HCT116 (cell line): Measurements from ENCODE around the gene BRAP. TPM values are rescaled to one million over a fixed set of nuclear protein-coding genes. Genes with fewer than 3 reads are reported as not detected.
"Not testable (repeated sequence)": the region's sequence is repeated elsewhere in the genome, so short reads cannot be mapped to it uniquely, and the experiment has no call there.

ENCODE experiments used
- ATAC-seq: fragments of 200-7000 bp; cut with Tn5 transposase; 2 replicates; pipeline ENCODE4 v1.9.1; 2020; ENCODE audit warnings: mild to moderate bottlenecking, moderate library complexity
- BruUV-seq: library from RNA; stranded (reverse); fragments of 400-500 nt; replicated peaks from 2 replicates; lab custom pipeline; 2021; lab: Mats Ljungman, UMichigan
- CTCF ChIA-PET: fragments of 300-600 bp; sonication (Branson Sonifier 250); formaldehyde crosslinking; loops from one replicate; lab custom pipeline; 2021; ENCODE audit warnings: antibody characterized with exemption; lab: Charles Lee
- POLR2A ChIA-PET: fragments of 300-600, 350-600 bp; sonication (Branson Sonifier 250); formaldehyde crosslinking; loops from one replicate; lab custom pipeline; 2021; ENCODE audit warnings: antibody characterized with exemption; lab: Charles Lee
- RAD21 ChIA-PET, 2 experiments: fragments of 300-600 bp; sonication (Branson Sonifier 250); formaldehyde crosslinking; loops; one replicate each; lab custom pipeline; 2023; ENCODE audit warnings: low total read pairs in 2 of 2; ENCODE audit not compliant: uncharacterized antibody in 2 of 2, unreplicated experiment in 2 of 2, low non-redundant PET in 1 of 2; lab: Charles Lee
- DNase-seq: peaks from one replicate; pipeline ENCODE4 v3.0.0-alpha.2; 2010; ENCODE audit warnings: low read depth, low spot score
- H2AFZ ChIP-seq: fragments of 200-600 bp; shearing (Covaris generic), sonication (generic); 2 replicates; pipeline ENCODE4 v1.6.1; 2017; ENCODE audit warnings: low read depth, mixed run types, mixed read lengths, antibody characterized with exemption, low read length; ENCODE audit not compliant: poor library complexity, severe bottlenecking
- H3K27ac ChIP-seq: 2 replicates; pipeline ENCODE4 v1.5.1; 2012; ENCODE audit warnings: low read depth, low read length
- H3K27me3 ChIP-seq: fragments of 200-600 bp; sonication (generic); 2 replicates; pipeline ENCODE4 v1.6.1; 2016; ENCODE audit warnings: mixed run types, low read length, mixed read lengths; ENCODE audit not compliant: insufficient read depth
- H3K36me3 ChIP-seq, 2 experiments: fragments of 200-500 bp in 1 of 2; fragments of 200-600 bp in 1 of 2; sonication (Bioruptor generic) in 1 of 2; sonication (generic) in 1 of 2; 2 replicates each; pipeline versions ENCODE4 v1.5.1 to v1.6.1; 2014 to 2016; ENCODE audit warnings: low read length in 2 of 2, inconsistent platforms in 1 of 2, mixed read lengths in 1 of 2, mixed run types in 1 of 2; ENCODE audit not compliant: insufficient read depth in 2 of 2, control insufficient read depth in 1 of 2
- H3K4me1 ChIP-seq, 2 experiments: fragments of 200-600 bp in 1 of 2; sonication (generic) in 1 of 2; 2 replicates each; pipeline versions ENCODE4 v1.5.1 to v1.6.1; 2012 to 2017; ENCODE audit warnings: low read length in 2 of 2, inconsistent platforms in 1 of 2, mild to moderate bottlenecking in 1 of 2, mixed read lengths in 1 of 2, mixed run types in 1 of 2, moderate library complexity in 1 of 2; ENCODE audit not compliant: insufficient read depth in 2 of 2, control insufficient read depth in 1 of 2
- H3K4me2 ChIP-seq: fragments of 200-600 bp; sonication (generic); 2 replicates; pipeline ENCODE4 v1.6.1; 2017; ENCODE audit warnings: mixed run types, low read length, mixed read lengths
- H3K4me3 ChIP-seq, 2 experiments: fragments of 200-600 bp in 1 of 2; sonication (generic) in 1 of 2; replicated peaks in 1 of 2; 2 replicates each; pipeline ENCODE4 v1.5.1; 2011 to 2016; ENCODE audit warnings: low read length in 2 of 2, control low read depth in 1 of 2, low read depth in 1 of 2, mild to moderate bottlenecking in 1 of 2, mixed read lengths in 1 of 2, mixed run types in 1 of 2
- H3K79me2 ChIP-seq: fragments of 200-600 bp; sonication (generic); 2 replicates; pipeline ENCODE4 v1.6.1; 2017; ENCODE audit warnings: mild to moderate bottlenecking, mixed run types, low read length, moderate library complexity, mixed read lengths; ENCODE audit not compliant: insufficient read depth
- H3K9ac ChIP-seq: fragments of 200-600 bp; sonication (generic); 2 replicates; pipeline ENCODE4 v1.6.1; 2016; ENCODE audit warnings: low read length, mixed read lengths
- H3K9me2 ChIP-seq: fragments of 200-600 bp; sonication (generic), shearing (Covaris generic); 2 replicates; pipeline ENCODE4 v1.6.1; 2017; ENCODE audit warnings: mixed run types, mild to moderate bottlenecking, moderate library complexity; ENCODE audit not compliant: insufficient read depth
- H3K9me3 ChIP-seq, 2 experiments: fragments of 200-500 bp in 1 of 2; fragments of 200-600 bp in 1 of 2; sonication (Bioruptor generic) in 1 of 2; sonication (generic) in 1 of 2; 2 replicates each; pipeline ENCODE4 v1.6.1; 2014 to 2017; ENCODE audit warnings: low read length in 2 of 2, mixed read lengths in 2 of 2, inconsistent platforms in 1 of 2, low read depth in 1 of 2, mild to moderate bottlenecking in 1 of 2, mixed run types in 1 of 2, moderate library complexity in 1 of 2; ENCODE audit not compliant: control insufficient read depth in 1 of 2, insufficient read depth in 1 of 2
- H4K20me1 ChIP-seq: fragments of 200-600 bp; sonication (generic), shearing (Covaris generic); 2 replicates; pipeline ENCODE4 v1.6.1; 2017; ENCODE audit warnings: mixed run types, mild to moderate bottlenecking, moderate library complexity; ENCODE audit not compliant: insufficient read depth
- JUND ChIP-seq: IDR thresholded peaks from 2 replicates; pipeline ENCODE4 v1.6.1; 2012
- POLR2A ChIP-seq: IDR thresholded peaks from 2 replicates; pipeline ENCODE4 v1.7.0; 2011; ENCODE audit warnings: borderline replicate concordance; ENCODE audit not compliant: insufficient read depth, insufficient read length; ENCODE audit errors: extremely low read depth
- POLR2AphosphoS5 ChIP-seq: IDR thresholded peaks from 2 replicates; pipeline ENCODE4 v1.6.1; 2011; ENCODE audit warnings: mild to moderate bottlenecking, low read depth, low read length, moderate library complexity
- SP1 ChIP-seq: IDR thresholded peaks from 2 replicates; pipeline ENCODE4 v1.6.1; 2012; ENCODE audit warnings: low read depth
- TCF7L2 ChIP-seq: IDR thresholded peaks from 2 replicates; pipeline ENCODE4 v1.7.0; 2011; ENCODE audit warnings: borderline replicate concordance, inconsistent platforms; ENCODE audit not compliant: insufficient read depth, insufficient read length; ENCODE audit errors: extremely low read depth
- YY1 ChIP-seq: IDR thresholded peaks from 2 replicates; pipeline ENCODE4 v1.6.1; 2011; ENCODE audit warnings: low read length, low read depth, moderate library complexity, mild to moderate bottlenecking; ENCODE audit not compliant: insufficient replicate concordance; ENCODE audit errors: extremely low read depth
- intact Hi-C: fragments of 100-400 bp; cut with micrococcal nuclease; formaldehyde crosslinking; loops from 2 replicates; pipeline ENCODE4 v1.10.0; 2022
- total RNA-seq: library from RNA; stranded (reverse); gene quantifications from one replicate; pipeline ENCODE4 v1.2.1, GENCODE V29; 2021; ENCODE audit not compliant: unreplicated experiment
- TF ChIP-seq, protein P1 (sequence below): IDR thresholded peaks from 2 replicates; pipeline ENCODE4 v1.6.1; 2012
- TF ChIP-seq, protein P2 (sequence below): IDR thresholded peaks from 2 replicates; pipeline ENCODE4 v1.6.1; 2012
- TF ChIP-seq, protein P3 (sequence below): IDR thresholded peaks from 2 replicates; pipeline ENCODE4 v1.6.1; 2012; ENCODE audit warnings: low read depth

Gene BRAP
- total RNA-seq, 1 experiment from 2014 or later: 16.7 TPM

DNA sequence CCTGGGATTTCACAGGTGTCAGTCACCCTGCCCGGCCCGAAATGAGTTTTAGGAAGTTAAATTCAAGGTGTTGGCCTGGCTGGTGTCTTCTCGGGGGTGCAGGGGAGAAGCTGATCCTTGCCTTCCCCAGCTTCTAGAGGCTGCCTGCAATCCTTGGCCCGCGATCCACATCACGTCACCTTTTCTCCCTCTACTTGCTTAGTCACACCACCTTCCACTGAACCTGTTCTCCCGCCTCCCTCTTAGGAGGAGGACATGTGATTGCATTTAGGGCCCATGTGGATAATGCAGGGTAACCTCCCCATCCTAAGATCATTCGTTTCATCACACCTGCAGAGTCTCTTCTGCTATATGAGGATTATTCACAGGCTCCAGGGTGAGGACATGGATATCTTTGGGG, 61.2 kb downstream of the BRAP start:
- no TSS peak for BruUV-seq
- H3K4me1 ChIP-seq: peaks cover 0 to 13% of the 10 kb centered on the region in 2 experiments; a peak in 2 of 4 replicates
- no peaks in the 10 kb centered on the region for H3K9me3 ChIP-seq
- no peaks in the 10 kb centered on the region for H3K9me2 ChIP-seq
- no peaks in the 10 kb centered on the region for H3K36me3 ChIP-seq
- CTCF ChIA-PET: no interaction called here
- TF ChIP-seq POLR2AphosphoS5: no peak
- TF ChIP-seq, protein P1, sequence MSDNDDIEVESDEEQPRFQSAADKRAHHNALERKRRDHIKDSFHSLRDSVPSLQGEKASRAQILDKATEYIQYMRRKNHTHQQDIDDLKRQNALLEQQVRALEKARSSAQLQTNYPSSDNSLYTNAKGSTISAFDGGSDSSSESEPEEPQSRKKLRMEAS: peak; percentile 49; the same call in 1 of the 2 replicates
- no peaks in the 10 kb centered on the region for H4K20me1 ChIP-seq
- no peak overlapping the region for H3K4me2 ChIP-seq
- DNase-seq (no peak), ATAC-seq (peak; percentile 60)
- intact Hi-C loops: no loop called here
- H3K27ac ChIP-seq: no peak overlapping the region
- no peak overlapping the region for H3K4me3 ChIP-seq
- H2AFZ ChIP-seq: no peak overlapping the region
- H3K9ac ChIP-seq: no peak overlapping the region
- no peaks in the 10 kb centered on the region for H3K27me3 ChIP-seq
- POLR2A ChIA-PET: no interaction called here
- RAD21 ChIA-PET: no interaction called here
- H3K79me2 ChIP-seq: no peaks in the 10 kb centered on the region

DNA sequence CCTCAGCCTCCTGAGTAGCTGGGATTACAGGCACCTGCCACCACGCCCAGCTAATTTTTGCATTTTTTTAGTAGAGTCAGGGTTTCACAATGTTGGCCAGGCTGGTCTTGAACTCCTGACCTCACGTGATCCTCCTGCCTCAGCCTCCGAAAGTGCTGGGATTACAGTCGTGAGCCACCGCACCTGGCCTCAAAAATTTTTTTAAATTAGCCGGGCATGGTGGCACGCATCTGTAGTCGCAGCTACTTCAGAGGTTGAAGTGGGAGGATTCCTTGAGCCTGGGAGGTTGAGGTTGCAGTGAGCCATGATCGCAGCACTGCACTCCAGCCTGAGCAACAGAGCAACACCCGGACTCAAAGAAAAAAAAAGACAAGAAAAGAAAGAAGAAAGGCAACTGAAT, 67.9 kb downstream of the BRAP start:
- H3K4me2 ChIP-seq, H3K79me2 ChIP-seq, RAD21 ChIA-PET, H2AFZ ChIP-seq, H3K9me3 ChIP-seq, ATAC-seq, H4K20me1 ChIP-seq, H3K9ac ChIP-seq, H3K4me1 ChIP-seq, H3K36me3 ChIP-seq, H3K9me2 ChIP-seq, CTCF ChIA-PET, DNase-seq, H3K27me3 ChIP-seq, BruUV-seq, H3K4me3 ChIP-seq, H3K27ac ChIP-seq, intact Hi-C loops: not testable (repeated sequence)
- POLR2A ChIA-PET: interaction anchor here (0.7 kb wide), 1 partner anchor 459 kb away, joined by 3 read pairs; no protein-coding TSS in a partner anchor

DNA sequence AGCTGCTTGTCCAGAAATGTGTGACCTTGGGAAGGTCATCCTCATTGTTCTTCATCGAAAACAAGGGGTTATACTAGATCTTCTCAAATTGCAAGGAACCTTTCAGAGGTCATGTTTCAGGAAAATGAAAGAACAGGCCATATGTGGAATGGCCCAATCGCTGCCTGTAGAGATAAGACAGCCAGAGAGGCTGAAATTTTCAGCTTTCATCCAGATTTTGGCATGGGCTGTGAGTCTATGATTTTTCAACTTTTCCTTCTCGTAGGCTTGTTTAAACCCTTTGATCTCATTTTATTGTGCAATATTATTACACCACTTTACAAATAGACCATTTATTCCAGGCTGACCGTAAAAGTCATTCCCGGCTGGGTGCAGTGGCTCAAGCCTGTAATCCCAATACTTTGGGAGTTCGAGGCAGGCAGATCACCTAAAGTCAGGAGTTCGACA, 69.6 kb downstream of the BRAP start:
- POLR2A ChIA-PET: no interaction called here
- no peak for ATAC-seq
- TF ChIP-seq, protein P2, sequence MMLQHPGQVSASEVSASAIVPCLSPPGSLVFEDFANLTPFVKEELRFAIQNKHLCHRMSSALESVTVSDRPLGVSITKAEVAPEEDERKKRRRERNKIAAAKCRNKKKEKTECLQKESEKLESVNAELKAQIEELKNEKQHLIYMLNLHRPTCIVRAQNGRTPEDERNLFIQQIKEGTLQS: no peak
- TF ChIP-seq SP1: no peak
- no peak for TF ChIP-seq JUND
- TF ChIP-seq YY1: no peak
- TF ChIP-seq POLR2A: no peak
- TF ChIP-seq, protein P1: no peak
- no peak for TF ChIP-seq TCF7L2
- TF ChIP-seq, protein P3, sequence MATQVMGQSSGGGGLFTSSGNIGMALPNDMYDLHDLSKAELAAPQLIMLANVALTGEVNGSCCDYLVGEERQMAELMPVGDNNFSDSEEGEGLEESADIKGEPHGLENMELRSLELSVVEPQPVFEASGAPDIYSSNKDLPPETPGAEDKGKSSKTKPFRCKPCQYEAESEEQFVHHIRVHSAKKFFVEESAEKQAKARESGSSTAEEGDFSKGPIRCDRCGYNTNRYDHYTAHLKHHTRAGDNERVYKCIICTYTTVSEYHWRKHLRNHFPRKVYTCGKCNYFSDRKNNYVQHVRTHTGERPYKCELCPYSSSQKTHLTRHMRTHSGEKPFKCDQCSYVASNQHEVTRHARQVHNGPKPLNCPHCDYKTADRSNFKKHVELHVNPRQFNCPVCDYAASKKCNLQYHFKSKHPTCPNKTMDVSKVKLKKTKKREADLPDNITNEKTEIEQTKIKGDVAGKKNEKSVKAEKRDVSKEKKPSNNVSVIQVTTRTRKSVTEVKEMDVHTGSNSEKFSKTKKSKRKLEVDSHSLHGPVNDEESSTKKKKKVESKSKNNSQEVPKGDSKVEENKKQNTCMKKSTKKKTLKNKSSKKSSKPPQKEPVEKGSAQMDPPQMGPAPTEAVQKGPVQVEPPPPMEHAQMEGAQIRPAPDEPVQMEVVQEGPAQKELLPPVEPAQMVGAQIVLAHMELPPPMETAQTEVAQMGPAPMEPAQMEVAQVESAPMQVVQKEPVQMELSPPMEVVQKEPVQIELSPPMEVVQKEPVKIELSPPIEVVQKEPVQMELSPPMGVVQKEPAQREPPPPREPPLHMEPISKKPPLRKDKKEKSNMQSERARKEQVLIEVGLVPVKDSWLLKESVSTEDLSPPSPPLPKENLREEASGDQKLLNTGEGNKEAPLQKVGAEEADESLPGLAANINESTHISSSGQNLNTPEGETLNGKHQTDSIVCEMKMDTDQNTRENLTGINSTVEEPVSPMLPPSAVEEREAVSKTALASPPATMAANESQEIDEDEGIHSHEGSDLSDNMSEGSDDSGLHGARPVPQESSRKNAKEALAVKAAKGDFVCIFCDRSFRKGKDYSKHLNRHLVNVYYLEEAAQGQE: no peak
- TF ChIP-seq POLR2AphosphoS5: no peak

More for the DNA sequence above, 69.6 kb downstream of the BRAP start:
- Histone ChIP-seq H3K9ac (no peak overlapping the region), H3K36me3 (no peaks in the 10 kb centered on the region), H3K4me3 (no peak overlapping the region), H2AFZ (no peak overlapping the region), H3K9me2 (no peaks in the 10 kb centered on the region), H3K27me3 (no peaks in the 10 kb centered on the region), H3K4me2 (no peak overlapping the region), H3K9me3 (no peaks in the 10 kb centered on the region), H4K20me1 (no peaks in the 10 kb centered on the region), H3K79me2 (no peaks in the 10 kb centered on the region), H3K27ac (no peak overlapping the region), H3K4me1 (no peaks in the 10 kb centered on the region)
- intact Hi-C loops: no loop called here
- BruUV-seq: no TSS peak
- no peak for DNase-seq
- ChIA-PET RAD21 (no interaction called here), CTCF (no interaction called here)
